ENCODE results near the gene SH3BP4. TPM values are rescaled to one million over a fixed set of nuclear protein-coding genes. Genes with fewer than 3 reads are reported as not detected.

Gene SH3BP4, protein sequence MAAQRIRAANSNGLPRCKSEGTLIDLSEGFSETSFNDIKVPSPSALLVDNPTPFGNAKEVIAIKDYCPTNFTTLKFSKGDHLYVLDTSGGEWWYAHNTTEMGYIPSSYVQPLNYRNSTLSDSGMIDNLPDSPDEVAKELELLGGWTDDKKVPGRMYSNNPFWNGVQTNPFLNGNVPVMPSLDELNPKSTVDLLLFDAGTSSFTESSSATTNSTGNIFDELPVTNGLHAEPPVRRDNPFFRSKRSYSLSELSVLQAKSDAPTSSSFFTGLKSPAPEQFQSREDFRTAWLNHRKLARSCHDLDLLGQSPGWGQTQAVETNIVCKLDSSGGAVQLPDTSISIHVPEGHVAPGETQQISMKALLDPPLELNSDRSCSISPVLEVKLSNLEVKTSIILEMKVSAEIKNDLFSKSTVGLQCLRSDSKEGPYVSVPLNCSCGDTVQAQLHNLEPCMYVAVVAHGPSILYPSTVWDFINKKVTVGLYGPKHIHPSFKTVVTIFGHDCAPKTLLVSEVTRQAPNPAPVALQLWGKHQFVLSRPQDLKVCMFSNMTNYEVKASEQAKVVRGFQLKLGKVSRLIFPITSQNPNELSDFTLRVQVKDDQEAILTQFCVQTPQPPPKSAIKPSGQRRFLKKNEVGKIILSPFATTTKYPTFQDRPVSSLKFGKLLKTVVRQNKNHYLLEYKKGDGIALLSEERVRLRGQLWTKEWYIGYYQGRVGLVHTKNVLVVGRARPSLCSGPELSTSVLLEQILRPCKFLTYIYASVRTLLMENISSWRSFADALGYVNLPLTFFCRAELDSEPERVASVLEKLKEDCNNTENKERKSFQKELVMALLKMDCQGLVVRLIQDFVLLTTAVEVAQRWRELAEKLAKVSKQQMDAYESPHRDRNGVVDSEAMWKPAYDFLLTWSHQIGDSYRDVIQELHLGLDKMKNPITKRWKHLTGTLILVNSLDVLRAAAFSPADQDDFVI
- total RNA-seq, result 10 to 100 TPM; 18.6 to 26.0 TPM

DNA sequence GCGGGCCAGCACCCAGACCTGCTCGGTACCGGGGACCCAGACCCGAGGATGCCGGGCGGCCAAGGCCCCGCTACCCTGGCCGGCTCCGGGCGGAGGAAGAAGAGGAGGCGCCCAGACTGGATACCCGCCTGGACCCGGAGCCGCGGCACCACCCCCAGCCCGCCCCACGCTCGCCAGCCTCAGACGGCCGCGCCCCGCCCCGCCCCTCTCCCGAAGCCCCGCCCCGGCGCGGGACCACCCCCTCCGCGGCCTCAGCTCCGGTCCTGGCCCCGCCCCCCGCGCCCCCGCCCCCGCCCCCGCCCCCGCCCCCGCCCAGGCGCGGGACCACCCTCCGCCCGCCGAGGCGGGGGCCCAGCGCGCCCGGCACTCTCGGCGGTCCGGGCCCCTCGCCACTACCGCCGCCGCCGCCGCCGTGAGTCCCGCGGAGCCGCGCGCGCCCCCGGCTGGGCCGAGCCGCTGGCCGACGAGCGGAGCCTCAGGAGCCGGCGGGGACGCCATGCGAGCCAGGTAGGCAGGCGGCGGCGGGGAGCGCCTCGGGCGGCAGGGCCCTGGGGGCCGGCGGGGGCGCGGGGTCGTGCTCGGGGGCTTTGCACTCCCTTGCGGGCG is at the start of gene SH3BP4:
Gene SH3BP4 (plus strand): TSS at position 354 of the 606 bp plus-strand sequence. CDS start 82,986 bp downstream, outside the sequence.

